Measurements from ENCODE around the gene ARHGEF16.

Gene ARHGEF16

DNA sequence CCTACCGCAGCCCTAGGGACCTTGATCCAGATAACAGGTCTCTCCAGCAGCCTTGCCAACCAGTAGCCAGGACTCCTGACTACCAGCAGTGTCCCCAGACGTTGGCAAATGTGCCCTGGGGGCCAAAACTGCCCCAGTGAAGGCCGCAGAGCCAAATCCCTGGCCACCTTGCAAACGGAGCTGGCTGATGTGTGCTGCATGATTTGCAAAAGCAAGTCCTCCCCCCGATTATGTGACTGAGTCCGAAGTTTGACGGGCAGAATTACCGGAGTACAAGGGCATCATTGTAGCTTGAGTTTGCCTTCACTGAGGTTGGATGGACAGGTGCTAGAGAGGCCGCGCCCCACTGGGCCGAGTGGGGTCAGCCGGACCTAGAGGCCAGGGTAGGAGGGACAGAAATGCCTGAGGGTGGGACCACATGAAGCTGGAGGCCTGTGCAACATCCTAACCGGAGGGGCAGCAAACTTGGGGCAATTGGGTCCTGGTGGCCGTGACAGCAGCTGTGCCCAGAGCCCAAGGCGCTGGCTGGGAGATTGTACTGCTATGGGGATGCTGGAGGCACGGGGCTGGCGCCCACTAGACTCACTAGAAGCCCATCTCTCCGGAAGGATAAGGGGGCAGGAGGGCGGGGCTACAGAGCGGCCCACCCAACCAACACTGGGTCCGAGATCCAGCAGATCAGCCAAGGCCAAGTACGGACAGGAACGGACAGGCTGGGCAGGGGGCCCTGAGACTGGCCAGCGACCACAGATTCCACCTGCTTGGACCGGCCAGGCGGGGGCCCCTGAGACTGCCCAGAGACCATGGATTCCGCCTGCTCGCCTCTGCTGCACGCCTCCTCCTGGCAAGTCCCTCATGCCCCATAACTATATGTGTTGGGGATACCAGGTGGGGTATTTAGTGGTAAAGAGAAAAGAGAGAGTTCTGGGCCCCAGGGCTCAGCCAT is 2.8 kb downstream of the ARHGEF16 start:
- no peak for DNase-seq (ENCODE audit: low read depth in 2 of 2)

DNA sequence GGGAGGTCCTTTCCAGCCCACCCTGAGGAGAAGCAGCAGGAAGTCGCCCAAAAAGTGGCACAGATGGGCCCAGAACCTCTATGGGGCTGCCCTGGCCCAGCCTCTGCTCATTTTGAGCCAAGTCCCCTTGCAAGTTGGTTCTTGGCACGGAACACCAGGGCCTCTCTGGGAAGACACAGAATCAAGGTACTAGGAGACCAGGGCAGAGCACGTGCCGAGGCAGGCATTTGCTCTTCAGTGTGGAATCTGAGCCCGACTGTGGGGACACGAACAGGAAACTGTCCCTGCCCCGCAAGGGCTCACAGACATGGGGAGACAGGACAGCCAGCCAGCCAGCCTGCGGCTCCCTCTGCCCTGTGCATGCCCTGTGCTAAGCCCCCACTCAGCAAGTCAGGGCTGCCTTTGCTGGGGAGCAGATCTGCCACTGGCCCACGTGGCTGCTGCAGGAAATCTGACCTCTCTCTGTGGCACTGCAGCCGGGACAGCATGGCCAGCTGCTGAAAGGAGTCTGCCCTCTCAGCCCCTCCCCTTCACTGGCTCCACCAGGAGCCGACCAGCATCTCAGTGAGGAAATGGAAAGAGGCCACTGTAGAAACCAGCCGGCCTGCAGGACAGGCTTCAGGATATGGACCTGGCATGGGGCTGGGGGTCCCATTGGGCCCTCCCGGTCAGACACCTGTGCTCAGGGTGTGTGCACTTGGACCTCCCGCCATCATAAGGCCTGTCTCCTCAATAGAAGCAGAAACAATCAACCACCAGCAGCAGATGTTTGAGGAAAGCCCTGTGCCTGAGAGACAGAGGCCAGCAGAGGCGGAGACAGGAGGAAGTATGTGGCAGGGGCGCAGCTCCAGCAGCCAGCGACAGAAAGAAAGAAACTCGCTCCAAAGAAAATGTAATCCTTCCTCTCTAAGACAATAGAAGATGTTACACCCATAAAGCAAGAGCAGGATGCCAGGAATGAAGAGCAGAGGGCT is 3.7 kb downstream of the ARHGEF16 start:
- no peak for DNase-seq (ENCODE audit: low read depth in 2 of 2)

DNA sequence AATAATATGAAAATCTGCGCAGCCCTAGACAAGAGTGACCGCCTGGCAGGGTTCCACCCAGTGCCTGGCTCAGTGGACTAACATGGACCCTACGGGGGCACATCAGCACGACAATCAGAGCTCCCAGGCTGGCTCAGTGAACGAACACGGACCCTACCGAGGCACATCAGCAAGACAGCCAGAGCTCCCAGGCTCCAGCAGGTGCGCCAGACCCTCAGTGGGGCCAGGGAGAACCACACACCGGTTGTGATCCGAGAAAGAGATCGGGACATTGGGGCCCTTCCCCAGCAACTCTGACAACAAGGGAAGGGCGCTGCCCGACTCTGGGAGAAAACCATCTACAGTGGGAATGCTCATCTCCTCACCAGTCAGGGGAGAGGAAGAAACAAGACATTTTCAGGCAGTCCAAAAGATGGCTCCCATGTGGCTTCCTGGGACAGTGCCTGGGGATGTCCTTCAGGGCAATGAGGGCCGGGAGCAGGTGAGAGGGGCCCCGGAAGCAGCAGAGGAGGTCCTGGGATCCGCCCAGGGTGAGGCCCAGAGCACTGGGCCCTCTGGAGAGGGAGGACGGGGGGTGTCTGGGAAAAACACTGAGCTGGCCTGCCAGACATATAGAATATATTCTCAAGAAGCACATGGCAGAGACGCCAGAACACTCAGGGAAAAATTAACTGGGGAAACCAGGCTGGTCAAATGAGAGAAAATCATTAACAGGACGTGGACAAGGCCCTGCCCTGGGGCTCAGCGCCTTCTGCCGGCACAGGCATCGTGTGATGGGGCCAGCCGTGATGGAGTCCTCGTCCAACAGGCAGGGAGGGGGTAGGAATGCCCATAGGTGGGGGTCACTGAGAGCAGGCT is 4.8 kb downstream of the ARHGEF16 start:
- DNase-seq (ENCODE audit: low read depth in 2 of 2): no peak

DNA sequence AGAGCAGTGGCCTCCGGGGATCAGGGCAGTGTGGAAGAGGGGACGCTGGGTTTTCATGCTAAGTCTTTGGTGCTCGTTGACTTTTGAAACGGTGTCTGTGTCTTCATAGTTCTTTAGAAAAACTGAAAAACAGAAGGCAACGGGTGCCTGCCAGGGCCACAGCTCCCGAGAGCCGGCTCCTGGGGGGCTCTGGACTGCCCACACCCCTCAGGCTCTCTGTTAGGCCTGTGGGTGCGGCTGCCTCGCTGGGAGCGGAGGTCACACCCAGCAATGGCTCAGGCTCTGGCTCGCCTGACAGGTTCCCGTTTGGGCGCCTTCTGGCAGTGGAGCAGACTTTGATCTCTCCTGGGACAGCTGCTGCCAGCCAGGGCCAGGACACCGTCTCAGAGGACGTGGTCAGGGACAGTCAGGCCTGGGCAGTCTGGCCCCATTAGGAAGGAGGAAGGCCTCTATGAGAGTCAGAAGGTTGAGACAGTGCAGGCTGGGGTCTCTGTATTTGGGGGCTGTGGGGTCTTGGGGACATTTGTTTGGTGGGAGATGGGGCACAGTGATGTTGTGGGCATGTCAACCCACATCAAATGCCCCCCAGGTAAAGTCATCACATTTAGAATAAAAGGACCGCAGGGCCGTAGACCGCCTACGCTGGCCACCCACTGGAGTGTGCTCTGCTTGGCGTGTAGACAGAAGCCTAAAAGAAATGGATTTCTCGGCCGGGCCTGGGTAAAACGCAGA is 5.6 kb downstream of the ARHGEF16 start:
- DNase-seq (ENCODE audit: low read depth in 2 of 2): no peak

DNA sequence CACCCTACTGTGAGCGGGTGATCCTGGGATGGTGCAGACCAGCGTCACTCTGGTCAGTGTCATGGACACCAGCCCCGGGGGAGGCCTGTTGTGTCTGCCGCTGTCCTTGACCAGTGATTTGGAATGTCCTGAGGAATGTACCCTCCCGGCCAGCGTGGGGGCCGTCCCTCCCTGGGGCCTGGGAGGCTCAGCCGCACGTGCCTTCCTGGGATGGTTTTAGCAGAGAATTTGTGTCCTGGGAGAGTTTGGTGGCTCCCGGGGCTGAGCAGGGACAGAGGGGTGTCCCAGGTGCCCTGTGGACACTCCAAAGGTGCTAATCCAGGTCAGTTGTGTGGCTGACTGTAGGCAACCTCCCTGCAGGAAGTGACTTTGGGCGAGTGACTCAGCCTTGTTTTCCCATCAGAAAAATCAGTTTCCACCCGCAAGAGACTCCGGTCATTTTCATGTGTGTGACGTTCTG is 6.2 kb downstream of the ARHGEF16 start:
- DNase-seq (ENCODE audit: low read depth in 2 of 2): no peak

DNA sequence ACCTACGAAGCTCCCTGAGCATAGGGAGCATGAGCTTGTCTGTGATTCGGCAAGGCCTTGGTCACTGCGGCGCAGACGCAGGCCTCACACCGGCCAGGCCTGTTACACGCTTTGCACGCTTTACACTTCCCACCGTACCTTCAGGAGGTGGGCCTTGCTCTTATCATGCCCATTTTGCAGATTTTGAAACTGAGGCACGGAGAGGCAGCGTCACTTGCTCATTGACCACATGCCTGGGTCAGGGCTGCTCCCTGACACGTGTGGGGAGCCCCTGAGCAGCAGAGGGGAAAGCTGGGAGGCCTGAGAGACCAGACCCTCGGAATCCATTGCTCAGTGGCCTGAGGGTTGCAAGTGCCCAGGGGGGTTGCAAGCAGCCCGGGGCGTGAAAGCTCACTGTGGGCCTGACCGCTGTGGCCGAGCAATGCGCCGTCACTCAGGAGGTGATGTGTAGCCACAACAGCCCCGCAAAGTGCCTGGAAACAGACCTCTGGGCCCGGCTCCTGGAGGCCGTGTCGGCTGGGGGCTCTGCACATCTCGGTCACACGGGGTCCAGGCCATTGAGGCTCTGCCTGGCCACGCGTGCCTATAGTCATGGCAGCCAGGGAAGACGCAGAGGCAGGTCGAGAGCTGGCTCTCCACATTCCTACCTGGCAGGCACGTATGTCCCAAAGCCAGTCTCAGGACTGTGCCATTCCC is 6.9 kb downstream of the ARHGEF16 start:
- DNase-seq (ENCODE audit: low read depth in 2 of 2): no peak

DNA sequence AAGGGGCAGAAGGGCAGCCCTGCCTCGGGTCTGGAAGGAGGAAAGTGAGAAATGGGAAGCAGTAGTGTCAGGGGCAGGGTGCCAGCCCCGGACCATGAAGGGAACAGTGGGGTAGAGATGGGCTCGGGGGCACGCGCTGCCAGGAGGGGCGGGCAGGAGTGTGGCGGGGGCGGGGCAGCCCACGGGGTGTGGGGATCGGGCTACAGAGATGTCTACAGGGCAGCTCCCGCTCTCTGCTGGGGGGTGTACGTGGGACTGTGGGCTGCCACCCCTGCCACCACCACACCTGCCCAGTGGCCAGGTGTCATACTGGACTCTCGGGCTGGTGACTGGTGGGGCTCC is 7.4 kb downstream of the ARHGEF16 start:
- DNase-seq (ENCODE audit: low read depth in 2 of 2): no peak

DNA sequence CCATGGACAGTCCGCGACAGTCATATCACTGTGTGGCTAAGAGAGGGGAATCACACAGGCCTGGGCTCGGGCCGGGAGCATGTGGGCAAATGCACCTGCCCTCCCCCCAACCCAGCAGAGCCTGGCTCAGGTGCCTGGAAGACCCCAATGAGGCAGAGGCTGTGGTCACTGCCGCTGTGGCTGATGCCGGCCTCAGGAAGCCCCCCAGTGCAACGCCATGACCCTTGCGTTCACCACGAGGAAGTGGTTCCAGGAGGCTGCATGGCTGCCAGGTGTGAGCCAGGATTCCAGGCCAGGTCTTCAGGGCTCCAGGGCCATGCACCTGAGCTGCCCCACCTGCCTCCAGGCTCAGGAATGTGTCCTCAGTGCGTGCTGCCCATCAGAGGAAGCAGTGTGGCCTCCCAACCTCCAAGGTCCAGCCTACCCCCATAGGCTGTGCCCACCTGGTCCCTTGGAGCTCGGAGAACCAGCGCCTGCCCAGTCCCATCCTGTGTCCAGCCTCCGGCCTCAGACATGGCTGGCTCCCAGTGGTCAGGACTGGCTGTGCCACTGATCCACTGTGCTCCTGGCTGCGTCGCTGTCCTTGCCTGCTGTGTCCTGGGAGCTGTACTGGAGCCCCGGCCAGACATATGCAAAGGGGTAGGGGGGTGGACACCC is 8.0 kb downstream of the ARHGEF16 start:
- DNase-seq (ENCODE audit: low read depth in 2 of 2): no peak

DNA sequence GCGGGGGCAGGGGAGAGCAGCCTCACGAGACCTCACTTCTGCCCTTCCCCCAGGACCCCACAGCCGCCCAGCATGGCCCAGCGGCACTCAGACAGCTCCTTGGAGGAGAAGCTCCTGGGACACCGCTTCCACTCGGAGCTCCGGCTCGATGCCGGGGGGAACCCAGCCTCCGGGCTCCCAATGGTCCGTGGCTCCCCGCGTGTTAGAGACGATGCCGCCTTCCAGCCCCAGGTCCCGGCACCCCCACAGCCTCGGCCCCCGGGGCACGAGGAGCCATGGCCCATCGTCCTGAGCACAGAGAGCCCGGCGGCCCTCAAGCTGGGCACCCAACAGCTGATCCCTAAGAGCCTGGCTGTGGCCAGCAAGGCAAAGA is 8.5 kb downstream of the ARHGEF16 start:
- DNase-seq (ENCODE audit: low read depth in 2 of 2): no peak

DNA sequence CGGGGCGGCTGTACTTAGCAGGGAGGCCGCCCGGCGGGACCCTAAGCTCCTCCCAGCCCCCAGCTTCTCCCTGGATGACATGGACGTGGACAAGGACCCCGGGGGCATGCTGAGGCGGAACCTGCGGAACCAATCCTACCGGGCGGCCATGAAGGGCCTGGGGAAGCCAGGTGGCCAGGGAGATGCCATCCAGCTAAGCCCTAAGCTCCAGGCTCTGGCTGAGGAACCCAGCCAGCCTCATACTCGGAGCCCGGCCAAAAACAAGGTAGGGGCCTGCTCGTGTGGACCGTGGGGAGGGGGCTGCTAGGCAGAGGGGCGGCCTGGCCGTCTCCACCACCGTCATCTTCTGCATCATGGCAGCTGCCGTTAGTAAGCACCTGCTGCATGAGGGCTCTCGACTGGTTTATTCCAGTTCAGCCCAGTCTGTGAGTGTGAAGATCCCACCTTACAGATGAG is 9.0 kb downstream of the ARHGEF16 start:
- no peak for DNase-seq (ENCODE audit: low read depth in 2 of 2)

DNA sequence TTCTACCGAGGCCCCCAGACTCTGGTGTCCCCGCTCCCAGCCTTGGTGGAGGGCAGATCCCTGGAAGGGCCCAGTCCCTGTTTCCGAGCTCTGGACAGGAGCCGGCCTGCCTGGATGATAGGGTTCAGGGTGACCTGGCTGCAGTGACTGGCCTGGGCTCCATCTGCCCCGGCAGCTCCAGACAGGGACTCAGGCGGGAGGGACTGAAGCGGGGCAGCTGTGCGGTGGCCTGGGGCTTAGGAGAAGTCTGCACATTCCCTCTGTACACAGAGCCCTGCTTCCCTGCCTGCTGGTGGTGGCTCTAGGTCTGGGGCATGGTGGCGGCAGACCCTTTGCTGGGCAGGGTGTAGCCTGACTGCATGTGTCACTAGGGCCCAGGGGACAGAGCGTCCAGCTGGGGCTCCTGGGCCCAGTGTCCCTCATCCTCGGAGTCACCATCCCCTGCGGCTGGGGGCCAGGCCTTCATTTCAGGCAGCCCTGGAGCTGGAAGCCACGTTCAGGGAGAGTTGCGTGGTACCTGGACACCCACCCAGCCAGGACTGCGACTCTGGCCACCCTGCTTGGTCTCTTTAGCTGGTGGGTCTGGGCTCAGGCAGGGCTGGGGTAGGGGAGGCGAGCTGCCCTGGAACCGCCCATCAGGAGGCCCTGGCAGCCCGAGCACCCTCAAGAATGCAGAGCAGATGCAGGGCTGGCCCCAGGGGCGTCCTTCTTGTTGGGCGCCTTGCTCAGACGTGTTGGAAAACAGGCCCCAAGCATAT is 9.6 kb downstream of the ARHGEF16 start:
- DNase-seq (ENCODE audit: low read depth in 2 of 2): no peak

DNA sequence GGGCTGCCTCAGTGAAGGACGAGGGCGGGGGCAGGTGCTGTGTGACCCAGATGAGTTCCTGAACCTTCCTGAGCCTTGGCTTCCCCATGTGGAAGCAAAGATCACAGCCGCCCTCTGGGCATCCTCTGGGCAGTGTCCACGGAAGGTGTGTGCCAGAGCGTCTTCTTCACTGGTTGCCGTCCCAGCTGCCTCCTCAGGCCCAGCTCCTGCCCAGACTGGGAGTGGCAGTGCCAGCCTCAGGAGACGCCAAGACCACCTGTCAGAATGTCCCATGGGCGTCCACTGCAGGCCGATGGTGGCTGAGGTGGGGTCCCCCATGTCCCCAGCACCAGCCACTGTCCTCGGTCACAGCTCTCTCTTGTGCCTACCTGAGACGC is 10.2 kb downstream of the ARHGEF16 start:
- no peak for DNase-seq (ENCODE audit: low read depth in 2 of 2)

DNA sequence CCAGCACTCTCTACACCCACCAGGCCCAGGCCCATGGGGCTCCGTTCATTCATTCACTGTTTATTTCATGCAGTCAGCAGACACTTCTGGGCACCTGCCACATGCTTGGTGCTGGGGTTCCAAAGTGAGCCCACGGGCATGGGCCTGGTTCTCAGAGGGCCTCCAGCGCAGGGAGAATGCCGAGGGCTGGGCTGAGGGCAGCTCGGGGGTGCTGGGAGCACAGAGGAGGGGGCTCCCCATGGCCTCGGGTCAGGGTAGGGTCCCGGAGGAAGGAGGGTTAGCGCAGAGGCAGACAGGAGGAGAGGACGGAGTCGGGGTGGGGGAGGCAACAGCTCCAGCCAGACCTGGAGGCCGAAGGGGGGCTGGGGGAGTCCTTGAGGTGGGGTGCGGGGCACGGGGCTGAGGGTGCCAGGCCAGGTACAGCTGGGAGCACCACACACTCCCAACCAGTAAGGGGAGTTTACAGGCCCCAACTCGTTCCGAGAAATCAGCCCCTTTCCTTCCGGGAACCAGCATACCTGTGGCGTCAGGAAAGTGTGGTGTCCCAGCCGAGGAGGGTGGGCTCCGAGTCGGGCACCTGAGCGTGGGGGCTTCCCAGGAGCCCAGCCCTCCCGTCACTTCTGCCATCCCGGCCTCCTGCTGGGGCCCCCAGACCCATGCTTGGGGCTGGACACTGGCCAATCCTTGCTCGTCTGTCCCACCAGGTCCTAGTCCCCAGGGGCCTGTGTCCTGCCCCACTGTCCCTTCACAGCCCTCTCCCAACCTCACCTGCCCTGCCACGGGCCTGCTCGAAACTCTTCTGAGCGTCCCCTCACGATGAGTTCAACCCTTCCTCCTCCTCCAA is 10.8 kb downstream of the ARHGEF16 start:
- DNase-seq (ENCODE audit: low read depth in 2 of 2): no peak

DNA sequence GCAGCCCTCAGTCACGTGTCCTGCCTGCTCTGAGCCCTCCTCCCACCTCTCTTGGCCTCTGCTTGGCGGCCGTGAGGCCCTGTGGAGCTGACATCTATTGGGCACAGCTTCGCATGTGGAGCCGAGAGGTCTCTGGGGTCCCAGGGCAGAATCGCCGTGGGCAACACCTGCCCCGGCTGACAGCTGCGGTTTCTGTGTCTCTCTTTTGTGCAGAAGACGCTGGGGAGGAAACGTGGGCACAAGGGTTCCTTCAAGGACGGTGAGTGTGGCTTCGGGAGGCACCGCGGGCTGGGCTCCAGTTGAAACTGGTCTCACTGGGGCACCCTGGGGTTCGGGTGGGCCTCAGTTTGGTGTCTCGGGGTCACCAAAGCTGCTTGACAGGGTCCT is 11.5 kb downstream of the ARHGEF16 start:
- DNase-seq (ENCODE audit: low read depth in 2 of 2): no peak

DNA sequence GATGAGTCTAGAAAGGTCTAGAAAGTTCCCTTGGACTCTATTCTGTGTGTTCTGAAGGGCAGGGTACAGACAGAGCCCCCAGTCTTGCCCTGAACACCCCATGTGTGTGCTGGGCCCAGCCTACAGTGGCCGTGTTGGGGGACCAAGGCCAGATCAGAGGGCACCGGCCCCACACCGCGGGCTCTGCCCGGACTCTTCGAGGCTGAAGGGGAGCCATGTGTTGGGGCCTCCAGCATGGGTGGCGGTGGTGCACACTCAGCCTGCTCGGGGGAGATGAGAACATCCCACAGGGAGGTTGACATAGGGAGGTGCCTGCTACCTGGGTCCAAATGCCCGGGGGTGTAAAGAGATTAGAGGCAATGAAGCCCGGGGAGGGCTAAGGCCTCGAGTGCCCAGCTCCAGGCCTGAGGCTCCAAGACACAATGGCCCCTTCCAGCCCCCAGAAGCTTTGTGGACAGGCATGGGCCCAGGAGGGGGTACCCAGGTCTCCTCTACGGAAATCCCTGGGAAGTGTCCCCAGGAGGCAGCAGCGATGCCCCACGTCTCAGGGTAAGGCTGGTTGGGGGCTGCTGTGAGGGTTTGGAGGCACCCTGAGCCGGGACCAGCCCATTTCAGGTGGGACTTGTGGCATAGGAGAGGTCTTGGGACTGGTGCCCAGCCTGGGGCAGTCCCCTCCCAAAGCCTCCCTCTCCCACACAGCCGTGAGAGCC is 12.1 kb downstream of the ARHGEF16 start:
- no peak for DNase-seq (ENCODE audit: low read depth in 2 of 2)

DNA sequence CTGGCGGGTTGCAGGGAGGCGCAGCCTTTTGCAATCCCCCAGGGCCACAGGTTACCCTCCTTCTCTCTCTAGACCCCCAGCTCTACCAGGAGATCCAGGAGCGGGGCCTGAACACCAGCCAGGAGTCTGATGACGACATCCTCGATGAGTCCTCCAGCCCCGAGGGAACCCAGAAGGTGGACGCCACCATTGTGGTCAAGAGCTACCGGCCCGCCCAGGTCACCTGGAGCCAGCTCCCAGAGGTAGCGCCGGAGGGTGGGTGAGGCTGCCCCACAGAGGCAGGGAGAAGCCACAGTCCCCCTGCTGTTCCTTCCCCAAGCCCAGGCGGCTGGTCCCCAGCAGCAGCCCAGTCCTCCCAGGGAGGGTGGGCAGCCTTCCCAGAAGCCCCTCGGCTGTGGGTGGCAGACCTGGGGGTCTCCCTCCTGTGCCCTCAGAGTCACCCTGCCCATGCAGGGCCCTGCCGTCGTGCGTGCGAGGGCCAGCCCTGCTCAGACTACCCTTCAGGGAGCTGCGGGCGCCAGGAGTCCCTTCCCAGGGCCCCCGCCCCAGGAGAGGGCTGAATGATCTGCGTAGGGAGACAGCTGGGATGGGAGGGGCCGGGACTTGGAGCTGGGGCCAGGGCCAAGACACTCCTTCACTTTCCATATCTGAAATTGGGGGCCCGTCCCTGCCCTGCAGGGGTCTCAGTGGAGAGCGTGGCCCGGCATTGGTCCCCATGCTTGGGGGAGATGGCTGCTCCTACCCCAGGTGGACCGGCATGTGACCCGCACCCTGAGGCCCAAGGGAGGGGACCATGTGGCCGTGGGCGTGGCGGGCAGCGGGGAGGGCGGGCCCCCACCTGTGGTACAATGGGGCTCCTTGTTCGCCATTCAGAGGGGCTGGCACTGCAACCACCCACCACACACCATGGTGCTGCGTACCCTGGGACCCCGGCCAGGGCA is 12.9 kb downstream of the ARHGEF16 start:
- DNase-seq (ENCODE audit: low read depth in 2 of 2): no peak

Data from stimulated activated CD4-positive, alpha-beta T cell treated with anti-CD3 and anti-CD28 coated beads, Interleukin-1b, Interleukin-23, amount 100 ng/mL, for 1 hour (primary cell).